Activated B cell treated with CpG ODN at 0.5 μM for 24 hours (primary cell): ENCODE results near the gene CD86. TPM values are rescaled to one million over a fixed set of nuclear protein-coding genes. Genes with fewer than 3 reads are reported as not detected.
"Not testable (repeated sequence)": the region's sequence is repeated elsewhere in the genome, so short reads cannot be mapped to it uniquely, and the experiment has no call there.

Experiments used
- ATAC-seq: fragments of 200-7000 bp; cut with Tn5 transposase; one replicate; pipeline ENCODE4 v1.10.0; 2021; ENCODE audit warnings: low read depth, mild to moderate bottlenecking, moderate library complexity
- CTCF ChIA-PET: fragments of 350-600 bp; sonication (Branson Sonifier 250); formaldehyde crosslinking; loops from one replicate; lab custom pipeline; 2021; ENCODE audit warnings: antibody characterized with exemption; lab: Charles Lee
- POLR2A ChIA-PET: fragments of 350-600 bp; sonication (Branson Sonifier 250); formaldehyde crosslinking; loops from one replicate; lab custom pipeline; 2021; ENCODE audit warnings: antibody characterized with exemption; lab: Charles Lee
- DNase-seq: peaks from one replicate; pipeline ENCODE4 v3.0.0; 2022
- H3K27ac Mint-ChIP-seq: one replicate; pipeline ENCODE4 v1.8.0; 2020; ENCODE audit warnings: mixed read lengths
- H3K27me3 Mint-ChIP-seq: one replicate; pipeline ENCODE4 v1.8.0; 2021; ENCODE audit warnings: mixed read lengths
- H3K36me3 Mint-ChIP-seq: one replicate; pipeline ENCODE4 v1.8.0; 2021; ENCODE audit warnings: low read depth, mixed read lengths
- H3K4me1 Mint-ChIP-seq: one replicate; pipeline ENCODE4 v1.8.0; 2021; ENCODE audit warnings: mixed read lengths
- H3K4me3 Mint-ChIP-seq: one replicate; pipeline ENCODE4 v1.8.0; 2020; ENCODE audit warnings: mild to moderate bottlenecking, mixed read lengths
- H3K9me3 Mint-ChIP-seq: one replicate; pipeline ENCODE4 v1.8.0; 2020; ENCODE audit warnings: mixed read lengths
- CTCF ChIP-seq: fragments of 200-600 bp; IDR thresholded peaks from one replicate; pipeline ENCODE4 v1.8.0; 2022; ENCODE audit warnings: antibody characterized with exemption, mild to moderate bottlenecking
- intact Hi-C: fragments of 100-400 bp; cut with micrococcal nuclease; formaldehyde crosslinking; loops from one replicate; pipeline ENCODE4 v1.15.1; 2024
- total RNA-seq: library from RNA; stranded (reverse); gene quantifications from 2 replicates; pipeline ENCODE4 v1.2.3, GENCODE V29; 2022

The CD86 gene
- total RNA-seq, 1 donor from 2014 or later, result 31.7 TPM

- CTCF ChIA-PET, result no interaction called here
- Mint-ChIP-seq H3K9me3 (peaks cover under 1% of the 10 kb centered on the region), H3K27me3 (peaks cover 6% of the 10 kb centered on the region)
These were observed 91.3 kb downstream of the CD86 start for GRCh38 chr3:122146466-122146865.

GRCh38 chr3:122148941-122149627, 93.9 kb downstream of the CD86 start:
- no peak for TF ChIP-seq CTCF
- no peaks in the 10 kb centered on the region for H3K4me1 Mint-ChIP-seq
- ChIA-PET CTCF (no interaction called here), POLR2A (no interaction called here)
- H3K27ac Mint-ChIP-seq, result no peak overlapping the region
- peaks cover 7% of the 10 kb centered on the region for H3K9me3 Mint-ChIP-seq
- intact Hi-C loops, result no loop called here
- H3K36me3 Mint-ChIP-seq, result peaks cover 2% of the 10 kb centered on the region
- no peak overlapping the region for H3K4me3 Mint-ChIP-seq
- DNase-seq (no peak), ATAC-seq (no peak)
- H3K27me3 Mint-ChIP-seq, result peaks cover 3% of the 10 kb centered on the region

More at GRCh38 chr3:122146466-122146865, 91.3 kb downstream of the CD86 start:
- Mint-ChIP-seq H3K4me1 (no peaks in the 10 kb centered on the region), H3K4me3 (no peak overlapping the region), H3K27ac (no peak overlapping the region), H3K36me3 (no peaks in the 10 kb centered on the region)
- ATAC-seq, result no peak
- TF ChIP-seq CTCF, result no peak
- no peak for DNase-seq
- POLR2A ChIA-PET, result no interaction called here
- intact Hi-C loops, result no loop called here

DNA sequence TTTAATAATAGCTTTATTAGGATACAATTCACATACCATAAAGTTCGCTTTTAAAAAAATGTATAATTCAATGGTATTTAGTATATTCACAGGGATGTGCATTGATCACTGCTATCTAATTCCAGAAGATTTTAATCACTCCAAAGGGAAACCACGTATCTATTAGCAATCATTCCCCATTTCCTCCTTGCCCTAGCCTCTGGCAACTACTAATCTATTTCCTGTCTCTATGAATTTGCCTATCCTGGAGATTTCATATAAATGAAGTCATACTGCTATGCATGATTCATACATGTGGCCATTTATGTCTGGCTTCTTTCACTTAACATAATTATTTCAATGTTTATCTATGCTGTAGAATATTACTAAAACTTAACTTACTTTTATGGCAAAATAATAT, 96.3 kb downstream of the CD86 start:
- H3K27me3 Mint-ChIP-seq, result peaks cover 3% of the 10 kb centered on the region
- no peak overlapping the region for H3K27ac Mint-ChIP-seq
- ChIA-PET POLR2A (no interaction called here), CTCF (no interaction called here)
- H3K9me3 Mint-ChIP-seq, result peaks cover 29% of the 10 kb centered on the region
- DNase-seq (no peak), ATAC-seq (no peak)
- H3K36me3 Mint-ChIP-seq, result peaks cover 3% of the 10 kb centered on the region
- TF ChIP-seq CTCF, result no peak
- intact Hi-C loops, result no loop called here
- no peaks in the 10 kb centered on the region for H3K4me1 Mint-ChIP-seq
- H3K4me3 Mint-ChIP-seq, result no peak overlapping the region

DNA sequence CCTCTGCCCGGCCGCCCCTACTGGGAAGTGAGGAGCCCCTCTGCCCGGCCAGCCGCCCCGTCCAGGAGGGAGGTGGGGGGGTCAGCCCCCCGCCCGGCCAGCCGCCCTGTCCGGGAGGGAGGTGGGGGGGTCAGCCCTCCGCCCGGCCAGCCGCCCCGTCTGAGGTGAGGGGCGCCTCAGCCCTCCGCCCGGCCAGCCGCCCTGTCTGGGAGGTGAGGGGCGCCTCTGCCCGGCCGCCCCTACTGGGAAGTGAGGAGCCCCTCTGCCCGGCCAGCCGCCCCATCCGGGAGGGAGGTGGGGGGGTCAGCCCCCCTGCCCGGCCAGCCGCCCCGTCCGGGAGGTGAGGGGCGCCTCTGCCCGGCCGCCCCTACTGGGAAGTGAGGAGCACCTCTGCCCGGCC, 109.8 kb downstream of the CD86 start:
- intact Hi-C loops, H3K36me3 Mint-ChIP-seq, POLR2A ChIA-PET, H3K27ac Mint-ChIP-seq, CTCF ChIA-PET, DNase-seq, H3K4me3 Mint-ChIP-seq, ATAC-seq, H3K27me3 Mint-ChIP-seq, H3K4me1 Mint-ChIP-seq: not testable (repeated sequence)
- peaks cover 11% of the 10 kb centered on the region for H3K9me3 Mint-ChIP-seq

DNA sequence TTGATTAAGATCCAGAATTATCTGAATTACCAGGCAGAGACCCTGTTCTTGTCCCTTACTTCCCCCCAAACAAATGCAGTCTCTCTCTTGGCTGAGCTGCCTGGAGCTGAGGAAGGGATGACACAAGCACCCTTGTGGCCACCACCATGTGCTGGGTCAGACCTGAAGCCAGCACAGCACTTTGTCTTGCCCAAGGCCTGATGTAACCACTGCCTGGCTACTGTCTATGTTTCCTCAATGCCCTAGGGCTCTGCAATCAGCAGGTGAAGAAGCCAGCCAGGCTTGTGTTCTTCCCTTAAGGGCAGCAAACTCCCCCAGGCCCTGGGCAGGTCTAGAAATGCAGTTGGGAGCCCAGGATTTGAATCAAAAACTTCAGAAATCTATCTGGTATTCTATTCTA, 112.5 kb downstream of the CD86 start:
- Mint-ChIP-seq H3K36me3 (no peaks in the 10 kb centered on the region), H3K27ac (no peak overlapping the region), H3K4me3 (no peak overlapping the region), H3K9me3 (no peaks in the 10 kb centered on the region), H3K27me3 (peaks cover 7% of the 10 kb centered on the region), H3K4me1 (no peaks in the 10 kb centered on the region)
- no peak for TF ChIP-seq CTCF
- intact Hi-C loops, result no loop called here
- DNase-seq (no peak), ATAC-seq (no peak)
- ChIA-PET CTCF (no interaction called here), POLR2A (no interaction called here)

- H3K9me3 Mint-ChIP-seq, result no peaks in the 10 kb centered on the region
- H3K27me3 Mint-ChIP-seq, result peaks cover 7% of the 10 kb centered on the region
- TF ChIP-seq CTCF, result no peak
- H3K4me1 Mint-ChIP-seq, result no peaks in the 10 kb centered on the region
- DNase-seq (no peak), ATAC-seq (no peak)
- intact Hi-C loops, result no loop called here
- H3K4me3 Mint-ChIP-seq, result no peak overlapping the region
- POLR2A ChIA-PET, result no interaction called here
- no peaks in the 10 kb centered on the region for H3K36me3 Mint-ChIP-seq
- CTCF ChIA-PET, result no interaction called here
- H3K27ac Mint-ChIP-seq, result no peak overlapping the region
These were observed 112.9 kb downstream of the CD86 start for GRCh38 chr3:122168044-122168443.
